HEK293 (cell line): ENCODE data around the gene MYO7A.

Experiments
- CTCF ChIA-PET: fragments of 350-600 bp; formaldehyde crosslinking; extraction: SDS; loops from one replicate; lab custom pipeline; 2021; ENCODE audit warnings: antibody characterized with exemption; lab: Yijun Ruan, JAX
- POLR2A ChIA-PET: fragments of 300-600 bp; formaldehyde crosslinking; extraction: SDS; loops from one replicate; lab custom pipeline; 2020; ENCODE audit warnings: antibody characterized with exemption, inconsistent platforms; lab: Yijun Ruan, JAX
- H3K27ac ChIP-seq: fragments of 200-500 bp; sonication (Bioruptor generic); 2 replicates; pipeline ENCODE4 v1.5.1; 2014; ENCODE audit warnings: low read depth, low read length, control low read depth, inconsistent platforms; ENCODE audit errors: extremely low read depth
- H3K36me3 ChIP-seq, 2 experiments: fragments of 200-500 bp in 1 of 2; sonication (Bioruptor generic) in 1 of 2; 1 replicate in 1 of 2; 2 replicates in 1 of 2; pipeline ENCODE4 v1.5.1; 2014 to 2017; ENCODE audit warnings: inconsistent platforms in 2 of 2, low read length in 2 of 2; ENCODE audit not compliant: control insufficient read depth in 2 of 2, insufficient read depth in 1 of 2
- H3K4me1 ChIP-seq: fragments of 200-500 bp; sonication (Bioruptor generic); 2 replicates; pipeline ENCODE4 v1.5.1; 2014; ENCODE audit warnings: mild to moderate bottlenecking, low read length, inconsistent platforms; ENCODE audit not compliant: control insufficient read depth, insufficient read depth
- H3K4me3 ChIP-seq: 2 replicates; pipeline ENCODE4 v1.5.1; 2011; ENCODE audit warnings: low read depth, mild to moderate bottlenecking, control low read depth, low read length, moderate library complexity
- H3K9me3 ChIP-seq: fragments of 200-500 bp; sonication (Bioruptor generic); 2 replicates; pipeline ENCODE4 v1.5.1; 2014; ENCODE audit warnings: low read depth, low read length, inconsistent platforms; ENCODE audit not compliant: control insufficient read depth, insufficient read depth
- GLIS1 ChIP-seq: fragments of 450-650 bp; formaldehyde crosslinking; IDR thresholded peaks from 2 replicates; pipeline ENCODE4 v1.5.1; 2016; ENCODE audit warnings: missing biosample characterization, missing genetic modification characterization
- PATZ1 ChIP-seq: fragments of 450-650 bp; formaldehyde crosslinking; IDR thresholded peaks from 2 replicates; pipeline ENCODE4 v1.5.1; 2016; ENCODE audit warnings: missing biosample characterization, missing genetic modification characterization
- PRDM1 ChIP-seq: fragments of 450-650 bp; formaldehyde crosslinking; IDR thresholded peaks from 2 replicates; pipeline ENCODE4; 2016; ENCODE audit warnings: missing biosample characterization, missing genetic modification characterization
- REPIN1 ChIP-seq: fragments of 450-650 bp; formaldehyde crosslinking; IDR thresholded peaks from 2 replicates; pipeline ENCODE4 v1.5.1; 2017; ENCODE audit warnings: missing biosample characterization, missing genetic modification characterization, low read depth
- TCF7L2 ChIP-seq: IDR thresholded peaks from 2 replicates; pipeline ENCODE4 v1.6.1; 2011; ENCODE audit warnings: low read depth, mild to moderate bottlenecking, inconsistent platforms, low read length, moderate library complexity, borderline replicate concordance
- ZBTB10 ChIP-seq: fragments of 450-650 bp; formaldehyde crosslinking; IDR thresholded peaks from 2 replicates; pipeline ENCODE4 v1.5.1; 2016; ENCODE audit warnings: missing biosample characterization, missing genetic modification characterization
- ZBTB11 ChIP-seq: fragments of 450-650 bp; formaldehyde crosslinking; conservative IDR thresholded peaks from 2 replicates; pipeline ENCODE4 v1.5.1; 2016; ENCODE audit warnings: low read depth, missing biosample characterization, missing genetic modification characterization
- ZBTB17 ChIP-seq: fragments of 450-650 bp; formaldehyde crosslinking; IDR thresholded peaks from 2 replicates; pipeline ENCODE4 v1.5.1; 2016; ENCODE audit warnings: missing biosample characterization, missing genetic modification characterization
- ZFP3 ChIP-seq: fragments of 450-650 bp; formaldehyde crosslinking; IDR thresholded peaks from 2 replicates; pipeline ENCODE4 v1.5.1; 2016; ENCODE audit warnings: low read depth, missing biosample characterization, missing genetic modification characterization
- ZFP37 ChIP-seq: fragments of 450-650 bp; formaldehyde crosslinking; IDR thresholded peaks from 2 replicates; pipeline ENCODE4 v1.5.1; 2016; ENCODE audit warnings: missing biosample characterization, missing genetic modification characterization
- ZFP41 ChIP-seq: fragments of 450-650 bp; formaldehyde crosslinking; IDR thresholded peaks from 2 replicates; pipeline ENCODE4 v1.5.1; 2016; ENCODE audit warnings: missing biosample characterization, missing genetic modification characterization, borderline replicate concordance
- ZNF10 ChIP-seq: fragments of 450-650 bp; formaldehyde crosslinking; IDR thresholded peaks from 2 replicates; pipeline ENCODE4 v1.5.1; 2017; ENCODE audit warnings: missing biosample characterization, missing genetic modification characterization
- ZNF132 ChIP-seq: fragments of 450-650 bp; formaldehyde crosslinking; IDR thresholded peaks from 2 replicates; pipeline ENCODE4 v1.5.1; 2017; ENCODE audit warnings: missing biosample characterization, missing genetic modification characterization, borderline replicate concordance
- ZNF23 ChIP-seq: fragments of 450-650 bp; formaldehyde crosslinking; IDR thresholded peaks from 2 replicates; pipeline ENCODE4 v1.5.1; 2016; ENCODE audit warnings: missing biosample characterization, missing genetic modification characterization, borderline replicate concordance
- ZNF26 ChIP-seq: fragments of 450-650 bp; formaldehyde crosslinking; IDR thresholded peaks from 2 replicates; pipeline ENCODE4 v1.5.1; 2016; ENCODE audit warnings: missing biosample characterization, missing genetic modification characterization
- ZNF580 ChIP-seq: fragments of 450-650 bp; formaldehyde crosslinking; IDR thresholded peaks from 2 replicates; pipeline ENCODE4 v1.5.1; 2016; ENCODE audit warnings: missing biosample characterization, missing genetic modification characterization
- ZNF610 ChIP-seq: fragments of 450-650 bp; formaldehyde crosslinking; IDR thresholded peaks from 2 replicates; pipeline ENCODE4 v1.5.1; 2016; ENCODE audit warnings: missing biosample characterization, missing genetic modification characterization, borderline replicate concordance
- ZNF654 ChIP-seq: fragments of 450-650 bp; formaldehyde crosslinking; IDR thresholded peaks from 2 replicates; pipeline ENCODE4 v1.5.1; 2016; ENCODE audit warnings: low read depth, missing biosample characterization, missing genetic modification characterization
- ZNF830 ChIP-seq: fragments of 450-650 bp; IDR thresholded peaks from 2 replicates; pipeline ENCODE4 v1.5.0; 2018; ENCODE audit warnings: missing biosample characterization, missing genetic modification characterization, low read depth, mild to moderate bottlenecking, moderate library complexity
- ZXDB ChIP-seq: fragments of 450-650 bp; formaldehyde crosslinking; IDR thresholded peaks from 2 replicates; pipeline ENCODE4 v1.5.1; 2016; ENCODE audit warnings: missing biosample characterization, missing genetic modification characterization

MYO7A gene

GRCh38 chr11:77106321-77106720, 21.7 kb upstream of the MYO7A start:
- no peak for TF ChIP-seq ZNF580
- TF ChIP-seq ZNF830 (tag by site-specific recombination): no peak
- no peak for TF ChIP-seq ZNF654 (tag by site-specific recombination)
- TF ChIP-seq ZNF10 (tag by site-specific recombination): no peak
- TF ChIP-seq TCF7L2: no peak
- TF ChIP-seq PATZ1 (tag by site-specific recombination): no peak
- TF ChIP-seq ZBTB17 (tag by site-specific recombination): no peak
- no peak for TF ChIP-seq ZFP37 (tag by site-specific recombination)
- no peak for TF ChIP-seq ZBTB11 (tag by site-specific recombination)
- no peak for TF ChIP-seq ZNF23 (tag by site-specific recombination)
- TF ChIP-seq REPIN1 (tag by site-specific recombination): no peak
- no peak for TF ChIP-seq ZXDB (tag by site-specific recombination)
- H3K4me3 ChIP-seq: no peak overlapping the region
- ChIA-PET CTCF (interaction anchor here (0.5 to 2.2 kb wide), 4 partner anchors 15 to 712 kb away, joined by 3 to 11 read pairs (median 4); no protein-coding TSS in a partner anchor), POLR2A (no interaction called here)
- H3K9me3 ChIP-seq: no peaks in the 10 kb centered on the region
- no peaks in the 10 kb centered on the region for H3K36me3 ChIP-seq
- H3K27ac ChIP-seq: no peak overlapping the region
- no peaks in the 10 kb centered on the region for H3K4me1 ChIP-seq

- Histone ChIP-seq H3K9me3 (no peaks in the 10 kb centered on the region), H3K4me1 (no peaks in the 10 kb centered on the region), H3K4me3 (no peak overlapping the region), H3K27ac (no peak overlapping the region), H3K36me3 (no peaks in the 10 kb centered on the region)
- TF ChIP-seq ZNF23 (tag by site-specific recombination) (no peak), GLIS1 (tag by site-specific recombination) (no peak), PRDM1 (tag by site-specific recombination) (no peak), ZBTB10 (tag by site-specific recombination) (no peak), ZFP41 (tag by site-specific recombination) (no peak), ZNF132 (tag by site-specific recombination) (no peak), ZNF654 (tag by site-specific recombination) (no peak), ZFP3 (tag by site-specific recombination) (no peak), ZNF26 (tag by site-specific recombination) (no peak), ZNF610 (tag by site-specific recombination) (no peak), PATZ1 (tag by site-specific recombination) (no peak)
- CTCF ChIA-PET: interaction anchor here (0.5 to 2.2 kb wide), 6 partner anchors 11 to 712 kb away, joined by 3 to 13 read pairs (median 4); partner anchors contain the start of gene MYO7A
- POLR2A ChIA-PET: no interaction called here
These were observed 21.3 kb upstream of the MYO7A start for GRCh38 chr11:77106759-77107158.
